ENCODE results near the gene ST6GALNAC3. TPM values are rescaled to one million over a fixed set of nuclear protein-coding genes. Genes with fewer than 3 reads are reported as not detected.

The ST6GALNAC3 gene
- total RNA-seq, 1 donor from 2014 or later = 0.26 TPM

DNA sequence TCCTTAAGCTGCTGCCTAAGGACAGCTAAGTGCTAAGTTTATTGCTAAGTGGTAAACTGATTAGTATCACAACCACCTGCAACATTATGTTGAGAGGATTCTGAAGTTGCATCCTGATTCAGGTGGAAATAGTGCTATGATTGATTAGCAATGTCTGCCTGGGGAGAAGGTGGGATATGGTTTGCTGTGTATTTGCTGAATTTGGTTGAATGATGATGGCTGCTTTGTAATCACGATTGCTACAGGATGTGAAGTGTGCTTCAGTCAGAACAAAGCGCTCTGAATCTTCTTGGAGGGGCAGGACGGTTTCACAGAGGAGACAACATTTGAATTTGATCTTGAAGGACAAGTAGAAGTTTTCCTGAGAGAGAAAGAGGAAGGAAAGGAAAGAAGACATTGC is 226.0 kb downstream of the ST6GALNAC3 start:
- FAIRE-seq (no peak), DNase-seq (ENCODE audit: low read depth) (no peak)
- Histone ChIP-seq H3K4me3 (ENCODE audit: low read depth, low read length) (no peak overlapping the region), H3K36me3 (ENCODE audit: control insufficient read depth, insufficient read depth, low read length) (no peaks in the 10 kb centered on the region), H3K27me3 (ENCODE audit: control insufficient read depth, insufficient read depth, low read length) (no peaks in the 10 kb centered on the region)
- TF ChIP-seq, protein P1, sequence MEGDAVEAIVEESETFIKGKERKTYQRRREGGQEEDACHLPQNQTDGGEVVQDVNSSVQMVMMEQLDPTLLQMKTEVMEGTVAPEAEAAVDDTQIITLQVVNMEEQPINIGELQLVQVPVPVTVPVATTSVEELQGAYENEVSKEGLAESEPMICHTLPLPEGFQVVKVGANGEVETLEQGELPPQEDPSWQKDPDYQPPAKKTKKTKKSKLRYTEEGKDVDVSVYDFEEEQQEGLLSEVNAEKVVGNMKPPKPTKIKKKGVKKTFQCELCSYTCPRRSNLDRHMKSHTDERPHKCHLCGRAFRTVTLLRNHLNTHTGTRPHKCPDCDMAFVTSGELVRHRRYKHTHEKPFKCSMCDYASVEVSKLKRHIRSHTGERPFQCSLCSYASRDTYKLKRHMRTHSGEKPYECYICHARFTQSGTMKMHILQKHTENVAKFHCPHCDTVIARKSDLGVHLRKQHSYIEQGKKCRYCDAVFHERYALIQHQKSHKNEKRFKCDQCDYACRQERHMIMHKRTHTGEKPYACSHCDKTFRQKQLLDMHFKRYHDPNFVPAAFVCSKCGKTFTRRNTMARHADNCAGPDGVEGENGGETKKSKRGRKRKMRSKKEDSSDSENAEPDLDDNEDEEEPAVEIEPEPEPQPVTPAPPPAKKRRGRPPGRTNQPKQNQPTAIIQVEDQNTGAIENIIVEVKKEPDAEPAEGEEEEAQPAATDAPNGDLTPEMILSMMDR (IDR thresholded peaks at IDR 0.05; ENCODE audit: insufficient read depth, low read length, severe bottlenecking) = no peak

GRCh38 chr1:76302711-76303339 is 228.3 kb downstream of the ST6GALNAC3 start:
- Histone ChIP-seq H3K27me3 (ENCODE audit: control insufficient read depth, insufficient read depth, low read length) (no peaks in the 10 kb centered on the region), H3K4me3 (ENCODE audit: low read depth, low read length) (no peak overlapping the region), H3K36me3 (ENCODE audit: control insufficient read depth, insufficient read depth, low read length) (no peaks in the 10 kb centered on the region)
- TF ChIP-seq, protein P1 (IDR thresholded peaks at IDR 0.05; ENCODE audit: insufficient read depth, low read length, severe bottlenecking) = no peak
- no peak for FAIRE-seq
- no peak for DNase-seq (ENCODE audit: low read depth)

DNA sequence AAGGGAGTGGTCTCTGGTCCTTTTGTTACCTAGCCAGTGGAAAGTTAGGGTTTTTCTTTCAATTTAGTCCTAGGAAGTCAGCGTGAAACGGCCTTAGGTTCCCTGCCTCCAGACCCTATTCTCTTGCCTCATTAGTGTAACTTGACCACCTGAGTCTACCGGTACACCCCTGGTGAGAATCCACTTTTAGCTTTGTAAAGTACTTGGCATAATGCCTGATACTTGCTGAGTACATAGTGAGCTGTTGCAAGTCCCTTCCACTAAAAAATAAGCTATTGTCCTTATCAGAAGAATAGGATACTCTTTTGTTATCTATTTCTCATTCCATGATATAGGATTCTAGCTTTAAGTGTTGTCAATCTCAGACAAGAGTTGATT is 228.8 kb downstream of the ST6GALNAC3 start:
- H3K4me3 ChIP-seq (ENCODE audit: low read depth, low read length) = no peak overlapping the region
- H3K36me3 ChIP-seq (ENCODE audit: control insufficient read depth, insufficient read depth, low read length) = no peaks in the 10 kb centered on the region
- DNase-seq (ENCODE audit: low read depth) (no peak), FAIRE-seq (no peak)
- no peaks in the 10 kb centered on the region for H3K27me3 ChIP-seq (ENCODE audit: control insufficient read depth, insufficient read depth, low read length)
- TF ChIP-seq, protein P1 (IDR thresholded peaks at IDR 0.05; ENCODE audit: insufficient read depth, low read length, severe bottlenecking) = no peak

- H3K27me3 ChIP-seq (ENCODE audit: control insufficient read depth, insufficient read depth, low read length) = no peaks in the 10 kb centered on the region
- H3K36me3 ChIP-seq (ENCODE audit: control insufficient read depth, insufficient read depth, low read length) = no peaks in the 10 kb centered on the region
- H3K4me3 ChIP-seq (ENCODE audit: low read depth, low read length) = no peak overlapping the region
- TF ChIP-seq, protein P1 (IDR thresholded peaks at IDR 0.05; ENCODE audit: insufficient read depth, low read length, severe bottlenecking) = no peak
- no peak for DNase-seq (ENCODE audit: low read depth)
- FAIRE-seq = no peak
Measured at GRCh38 chr1:76313304-76313703, 238.8 kb downstream of the ST6GALNAC3 start.

DNA sequence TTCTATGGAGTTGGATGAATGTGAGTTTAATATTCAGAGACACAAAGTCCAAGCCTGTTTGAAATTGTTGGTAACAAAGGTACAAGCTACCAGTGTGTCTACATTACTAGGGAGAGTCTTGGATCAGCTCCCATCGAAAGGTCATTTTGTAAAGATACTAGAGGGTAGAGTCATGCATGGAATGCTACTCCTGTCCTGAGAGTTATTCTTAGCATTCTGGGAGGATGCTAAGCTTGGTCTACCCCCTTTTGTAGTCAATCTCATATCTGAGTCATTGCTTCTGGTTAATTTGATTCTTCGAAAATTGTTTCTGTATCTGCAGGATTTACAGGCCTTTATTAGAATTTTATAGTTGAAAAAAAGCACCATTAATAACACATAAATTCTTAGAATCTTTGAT is 240.2 kb downstream of the ST6GALNAC3 start:
- DNase-seq (ENCODE audit: low read depth) (no peak), FAIRE-seq (no peak)
- no peaks in the 10 kb centered on the region for H3K27me3 ChIP-seq (ENCODE audit: control insufficient read depth, insufficient read depth, low read length)
- H3K36me3 ChIP-seq (ENCODE audit: control insufficient read depth, insufficient read depth, low read length) = no peaks in the 10 kb centered on the region
- no peak overlapping the region for H3K4me3 ChIP-seq (ENCODE audit: low read depth, low read length)
- TF ChIP-seq, protein P1 (IDR thresholded peaks at IDR 0.05; ENCODE audit: insufficient read depth, low read length, severe bottlenecking) = no peak

- H3K36me3 ChIP-seq (ENCODE audit: control insufficient read depth, insufficient read depth, low read length) = no peaks in the 10 kb centered on the region
- H3K4me3 ChIP-seq (ENCODE audit: low read depth, low read length) = no peak overlapping the region
- TF ChIP-seq, protein P1 (IDR thresholded peaks at IDR 0.05; ENCODE audit: insufficient read depth, low read length, severe bottlenecking) = no peak
- H3K27me3 ChIP-seq (ENCODE audit: control insufficient read depth, insufficient read depth, low read length) = no peaks in the 10 kb centered on the region
- DNase-seq (ENCODE audit: low read depth) = no peak
- FAIRE-seq = no peak
Measured at GRCh38 chr1:76317299-76317900, 242.9 kb downstream of the ST6GALNAC3 start.

Measured in bronchial epithelial cell (primary cell).